ENCODE results near the gene P2RY6.
"Not testable (repeated sequence)": the region's sequence is repeated elsewhere in the genome, so short reads cannot be mapped to it uniquely, and the experiment has no call there.

P2RY6 gene

DNA sequence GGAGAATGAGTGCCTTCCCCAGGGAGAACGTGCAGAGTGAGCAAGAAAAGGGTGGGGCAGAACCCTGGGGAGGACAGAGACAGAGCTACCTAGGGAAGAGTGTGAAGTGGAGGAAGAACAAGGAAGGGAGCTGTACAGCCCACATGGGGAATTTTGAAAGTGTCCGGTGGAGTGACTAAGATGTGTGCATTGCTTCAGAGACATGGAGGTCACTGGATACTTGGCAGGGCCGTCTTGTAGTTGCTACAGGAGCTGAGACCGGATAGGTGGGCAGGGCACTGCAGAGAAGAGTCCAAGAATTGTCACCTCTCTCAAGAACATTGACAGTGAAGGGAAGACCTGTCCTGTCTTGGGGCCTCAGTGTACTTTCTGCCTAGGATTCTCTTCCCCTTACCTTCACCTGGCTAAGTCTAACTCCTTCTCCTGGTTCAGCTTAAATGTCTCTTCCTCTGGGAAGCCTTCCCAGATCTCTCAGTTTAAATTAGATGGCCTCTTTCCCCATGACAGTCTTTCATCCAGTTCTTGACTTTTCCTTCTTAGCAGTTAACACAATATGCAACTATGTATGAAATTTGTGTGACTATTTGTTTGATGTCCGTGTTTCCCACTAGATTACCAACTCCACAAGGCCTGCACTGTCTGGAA, 9.2 kb upstream of the P2RY6 start:
- DNase-seq, result no peak

DNA sequence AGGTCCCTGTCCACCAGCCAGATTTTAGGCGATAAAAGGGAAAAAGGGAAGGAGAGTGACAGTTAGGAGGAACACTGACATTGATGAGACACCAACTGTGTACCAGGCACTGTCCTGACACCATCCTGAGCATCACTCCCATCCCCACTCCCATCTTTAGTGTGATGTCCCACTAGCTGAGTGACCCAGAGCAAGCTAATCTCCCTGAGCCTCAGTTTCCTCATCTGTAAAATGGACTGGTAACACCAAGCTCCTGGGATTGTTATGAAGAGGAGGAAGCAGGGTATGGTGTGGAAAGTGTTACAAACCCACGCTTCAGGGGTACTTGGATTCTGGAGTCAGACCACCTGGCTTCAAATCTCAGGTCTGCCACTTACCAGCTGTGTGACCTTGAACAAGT, 8.5 kb upstream of the P2RY6 start:
- no peak for DNase-seq

DNA sequence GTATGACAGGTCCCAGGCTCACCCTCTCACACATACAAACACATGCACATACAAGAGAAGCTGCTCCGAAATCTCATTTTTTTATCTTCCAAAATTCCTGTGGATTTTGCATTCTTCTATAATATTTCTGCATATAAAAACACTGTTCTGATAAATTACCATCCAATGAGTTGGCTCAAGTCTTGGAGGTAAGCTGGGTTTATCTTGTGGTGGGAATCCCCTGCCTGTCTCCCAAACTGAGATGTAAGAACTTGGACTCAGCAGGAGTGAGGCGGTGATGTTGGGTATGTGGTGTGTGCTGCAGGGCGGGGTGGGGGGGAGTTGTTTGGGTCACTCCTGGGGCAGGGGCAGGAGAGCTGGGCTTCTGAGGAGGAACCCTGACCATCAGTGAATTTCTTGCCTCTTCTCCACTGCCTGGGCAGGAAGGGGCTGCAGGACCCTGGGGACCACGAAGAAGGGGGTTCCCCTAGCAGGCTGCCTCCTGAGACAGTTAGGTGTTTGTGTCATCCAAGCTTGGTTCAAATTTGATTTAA, 6.8 kb upstream of the P2RY6 start:
- DNase-seq, result no peak

DNA sequence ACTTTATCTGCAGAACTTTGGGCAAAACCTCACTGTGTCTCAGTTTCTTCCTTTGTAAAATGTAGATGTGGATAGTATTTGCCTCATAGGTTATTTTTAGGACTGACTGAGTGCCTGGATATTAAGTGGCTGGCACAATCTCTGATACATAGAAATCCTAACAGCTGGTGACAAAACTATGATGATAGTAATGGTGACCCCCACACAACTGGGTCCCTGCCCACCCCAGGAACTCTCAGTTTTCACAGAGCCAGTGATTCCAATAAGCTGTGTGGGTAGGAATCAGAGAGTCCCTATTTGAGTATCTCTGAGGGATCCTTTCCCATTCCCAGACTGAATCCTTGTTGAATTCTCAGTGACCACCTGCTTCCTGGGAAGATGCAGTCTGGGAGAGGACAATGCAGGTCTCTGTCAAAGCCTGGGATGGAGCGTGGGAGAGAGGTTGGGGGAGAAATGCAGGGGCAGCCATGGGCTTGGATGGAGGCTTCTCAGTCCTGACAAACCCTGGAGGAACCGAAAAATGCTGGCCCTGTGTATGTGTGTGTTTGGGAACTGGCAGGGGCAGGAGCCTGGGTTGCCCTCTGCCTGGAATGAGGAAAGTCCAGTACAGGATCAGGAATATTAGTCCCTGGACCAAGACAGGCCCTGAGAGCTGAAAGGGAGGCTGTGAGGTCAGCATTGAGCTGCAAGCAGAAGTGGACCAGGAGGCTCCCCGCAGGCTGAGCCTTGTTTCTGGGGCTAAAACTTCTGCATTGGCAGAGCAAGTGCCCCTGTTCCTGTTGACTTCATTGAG, 6.1 kb upstream of the P2RY6 start:
- no peak for DNase-seq

DNA sequence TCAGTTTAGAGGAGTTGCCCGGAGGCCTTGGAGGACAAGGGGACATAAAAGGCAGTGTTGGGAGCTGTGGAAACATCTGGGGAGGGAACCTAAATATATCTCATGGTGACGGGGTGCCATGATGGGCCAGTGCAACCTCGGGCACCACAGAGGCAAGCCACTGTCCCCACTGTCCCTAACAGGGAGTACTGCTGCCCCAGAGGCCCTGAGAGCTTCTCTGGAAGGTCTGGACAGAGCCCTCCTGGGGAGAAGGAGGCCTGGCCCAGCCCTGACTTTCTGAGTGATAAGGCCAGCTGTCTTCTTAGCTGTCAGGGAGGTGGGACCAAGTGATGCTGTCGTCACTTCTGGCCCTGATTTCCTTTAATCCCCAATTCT, 5.5 kb upstream of the P2RY6 start:
- no peak for DNase-seq

DNA sequence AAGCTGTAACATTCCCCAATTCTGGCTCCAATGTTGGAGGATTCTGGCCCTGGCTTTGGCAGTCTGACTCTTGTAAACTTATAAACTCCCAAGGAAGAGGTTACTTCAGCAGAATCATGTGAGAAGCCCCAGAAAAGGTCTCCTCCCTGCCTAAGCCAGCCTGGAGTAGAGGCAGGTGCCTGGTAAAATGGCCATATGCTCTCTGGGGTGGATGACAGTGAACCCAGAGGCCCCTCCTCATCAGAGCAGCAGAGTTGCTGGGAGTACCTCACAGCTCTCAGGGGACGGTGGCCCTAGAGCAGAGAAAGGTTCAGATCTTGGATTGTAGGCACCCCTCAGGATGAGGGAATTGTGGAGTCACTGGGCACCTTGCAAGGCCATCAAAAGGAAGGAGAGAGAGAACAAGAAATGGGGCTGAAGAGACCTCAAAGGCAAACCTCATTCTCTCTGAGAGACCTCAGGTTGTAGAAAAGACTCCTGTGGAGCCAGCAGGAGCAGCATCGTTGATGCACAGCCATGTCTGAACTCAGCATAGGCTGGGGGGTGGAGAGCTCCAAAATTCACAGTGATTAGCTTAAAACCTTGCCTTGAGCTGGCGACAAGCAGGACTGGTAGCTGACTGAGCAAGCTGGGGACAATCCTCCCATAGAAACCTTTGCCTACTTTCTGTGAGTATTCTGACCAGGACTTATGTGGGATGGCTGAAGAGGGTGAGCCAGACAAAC, 4.9 kb upstream of the P2RY6 start:
- DNase-seq, result no peak

DNA sequence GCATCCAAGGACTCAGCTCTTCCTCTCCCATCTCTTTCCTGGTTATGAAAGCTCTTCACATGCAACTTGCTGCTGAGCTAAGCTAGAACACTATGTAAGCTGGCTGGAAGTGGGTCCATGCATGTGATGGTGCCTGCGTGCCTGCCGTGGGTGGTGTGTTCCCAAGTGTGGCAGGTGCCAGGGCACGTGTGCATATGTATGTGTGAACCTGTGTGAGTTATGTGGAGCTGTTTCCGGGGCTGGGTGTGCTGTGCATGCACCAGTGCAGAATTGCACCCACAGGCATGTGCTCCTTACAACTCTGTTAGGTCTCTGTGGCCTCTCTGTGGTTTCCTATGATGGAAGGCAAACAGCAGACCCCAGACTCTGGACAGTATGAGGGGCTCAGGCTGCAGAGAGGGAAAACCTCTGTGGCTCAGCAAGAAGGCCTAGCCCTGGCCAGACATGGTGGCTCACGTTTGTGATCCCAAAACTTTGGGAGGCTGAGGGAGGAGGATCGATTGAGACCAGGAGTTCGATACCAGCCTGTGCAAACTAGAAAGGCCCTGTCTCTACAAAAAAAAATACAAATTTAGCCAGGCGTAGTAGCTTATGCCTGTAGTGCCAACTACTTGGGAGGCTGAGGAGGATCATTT, 4.1 kb upstream of the P2RY6 start:
- DNase-seq, result no peak

DNA sequence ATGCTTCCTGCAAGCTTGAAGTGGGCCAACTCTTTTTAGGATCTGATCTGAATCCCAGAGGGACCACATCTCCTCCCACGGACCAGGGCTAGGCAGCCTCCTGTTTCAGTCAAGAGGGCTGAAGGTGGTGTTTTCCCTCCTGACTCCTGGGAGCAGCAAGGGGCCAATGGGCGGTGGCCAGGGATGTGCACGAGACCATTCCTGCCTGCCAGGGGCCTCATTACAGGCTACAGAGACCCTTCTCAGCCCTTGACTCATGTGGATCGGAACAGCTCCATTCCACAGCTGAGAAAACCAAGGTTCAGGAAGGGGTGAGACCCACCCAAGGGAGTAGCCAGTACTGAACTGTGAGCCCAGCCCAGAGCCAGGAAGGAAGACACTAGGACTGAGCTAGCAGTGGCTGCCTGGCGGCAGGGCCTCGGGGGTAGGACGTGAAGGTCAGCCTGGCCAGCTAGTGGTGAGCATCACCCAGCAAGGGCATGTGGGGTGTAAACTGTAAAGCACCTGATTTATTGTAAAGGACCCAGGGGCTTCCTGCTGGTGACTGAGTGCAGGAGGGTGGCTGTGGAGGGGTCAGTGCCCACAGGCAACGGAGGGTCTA, 3.4 kb upstream of the P2RY6 start:
- DNase-seq, result no peak

DNA sequence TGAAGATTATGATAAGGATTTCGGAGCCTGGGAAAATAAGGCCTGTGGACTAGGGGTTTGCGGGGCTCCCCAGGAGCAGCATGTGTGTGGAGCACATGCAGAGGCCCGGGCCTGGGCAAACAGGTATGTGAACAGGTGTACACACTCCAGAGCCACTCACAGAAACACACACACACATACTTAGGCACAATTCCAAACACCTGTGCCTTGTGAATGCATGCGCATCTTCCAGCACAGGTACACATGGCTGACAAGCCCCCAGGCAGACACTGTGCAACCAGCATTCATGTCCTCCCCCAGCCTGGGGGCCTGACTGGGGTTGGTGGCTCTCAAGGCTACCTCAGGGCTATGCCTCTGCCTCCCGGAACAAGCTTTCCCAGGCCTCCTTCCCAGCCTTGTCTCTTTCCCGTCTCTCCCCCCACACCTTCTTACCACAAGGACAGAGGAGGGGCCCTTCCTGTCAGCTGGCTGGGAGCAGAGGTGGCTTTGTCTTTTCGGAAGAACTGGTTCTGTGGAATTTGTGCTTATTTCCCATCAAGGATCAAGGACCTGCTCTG, 2.6 kb upstream of the P2RY6 start:
- no peak for DNase-seq

DNA sequence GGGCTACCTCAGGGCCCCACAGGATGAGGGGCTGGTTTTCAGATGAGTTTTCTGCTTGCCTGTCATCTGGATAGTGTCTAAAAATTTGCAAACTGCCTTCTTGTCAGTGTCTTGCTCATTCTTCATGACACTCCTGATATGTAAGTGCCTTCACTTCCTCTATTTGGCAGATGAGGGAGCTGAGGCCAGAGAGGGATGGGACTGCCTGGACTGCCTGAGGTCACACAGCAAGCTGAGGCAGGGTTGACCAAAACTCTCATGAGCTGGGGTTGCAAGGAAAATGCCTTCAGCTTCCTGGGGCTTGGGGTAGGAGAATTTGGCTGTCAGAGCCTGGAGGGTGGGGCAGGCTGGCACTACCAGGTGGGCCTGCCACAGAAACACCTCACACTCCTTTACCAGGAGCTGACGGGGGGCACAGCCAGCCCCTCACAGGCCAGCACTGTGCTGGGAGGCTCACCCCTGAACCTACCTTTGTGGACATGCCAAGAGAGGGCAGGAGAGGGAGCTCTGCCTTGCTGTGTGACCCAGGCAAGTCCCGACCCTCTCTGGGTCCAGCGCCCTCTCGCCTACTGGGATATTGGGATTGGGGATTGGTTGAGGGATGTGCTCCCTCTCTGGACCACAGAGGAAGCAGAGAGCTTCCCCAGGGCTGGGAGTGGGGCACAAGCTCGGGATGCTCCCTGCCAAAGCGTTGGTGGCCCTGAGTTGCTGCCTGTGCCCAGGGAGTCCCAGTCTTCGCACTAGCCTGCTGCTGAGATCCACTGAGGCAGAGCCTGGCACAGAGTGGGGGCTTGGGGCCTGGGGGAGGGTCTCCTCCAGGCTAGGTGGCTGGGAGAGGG, 1.9 kb upstream of the P2RY6 start:
- no peak for DNase-seq

DNA sequence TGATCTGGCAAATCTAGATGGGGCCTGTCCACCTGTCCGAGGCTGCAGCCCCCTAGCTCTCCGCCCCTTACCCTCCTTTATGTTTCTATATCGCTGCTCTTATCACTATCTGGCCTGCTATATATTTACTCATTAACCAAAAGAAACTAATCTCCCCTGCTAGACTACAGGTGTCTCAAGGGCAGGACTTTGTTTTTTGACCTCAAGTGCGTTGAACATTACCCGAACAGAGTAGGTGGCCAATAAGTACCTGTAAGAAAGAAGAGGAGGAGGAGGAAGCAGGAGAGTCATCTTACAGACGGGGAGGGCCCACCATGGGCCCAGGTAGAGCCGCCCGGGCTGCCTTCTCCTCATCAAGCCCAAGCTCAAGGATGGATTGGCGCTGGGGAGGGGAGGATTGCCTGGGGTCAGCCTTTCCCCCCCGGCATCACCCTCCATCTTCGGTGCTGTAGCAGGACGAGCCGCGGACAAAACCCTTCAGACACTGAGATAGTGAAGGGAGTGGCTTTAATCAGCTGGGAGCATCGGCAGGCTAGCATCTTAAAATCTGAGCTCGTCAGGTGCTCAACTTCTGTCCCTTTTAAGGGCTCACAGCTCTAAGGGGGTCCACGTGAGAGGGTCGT, 1.2 kb upstream of the P2RY6 start:
- DNase-seq, result no peak

DNA sequence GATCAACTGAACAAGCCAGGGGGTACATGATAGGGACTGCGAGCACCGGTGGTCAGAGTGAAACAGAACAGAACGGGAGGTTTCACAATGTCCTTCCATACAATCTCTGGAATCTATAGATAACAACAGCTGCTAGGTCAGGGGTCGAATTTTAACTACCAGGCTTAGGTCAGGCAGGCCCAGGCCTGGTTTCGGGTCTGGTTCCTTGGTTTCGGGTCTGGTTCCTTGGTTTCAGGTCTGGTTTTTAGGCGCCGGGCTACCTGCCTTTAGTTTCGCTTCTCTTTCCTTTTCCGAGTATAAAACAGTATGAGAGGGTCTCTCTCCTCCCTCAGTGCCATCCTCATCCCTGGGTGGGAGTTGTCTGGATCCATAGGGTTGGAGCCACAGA, 666 bp upstream of the P2RY6 start:
- DNase-seq, result not testable (repeated sequence)

DNA sequence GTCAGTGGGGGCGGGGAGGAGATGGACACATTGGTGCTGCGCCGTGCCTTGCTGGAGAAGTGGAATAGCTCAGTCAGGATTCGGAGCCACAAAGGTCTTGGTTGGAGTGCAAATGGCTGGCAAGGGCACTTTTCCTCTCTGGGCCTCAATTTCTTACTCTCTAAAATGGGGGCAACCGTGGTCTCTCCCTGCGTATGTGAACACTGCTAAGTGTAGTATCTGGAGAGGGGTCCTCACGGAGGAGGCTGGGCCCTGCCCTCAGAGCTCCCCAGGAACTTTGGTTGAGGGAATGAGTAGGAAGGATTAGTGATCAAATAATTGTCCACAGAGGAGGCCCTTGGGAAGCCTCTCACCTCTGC, 521 bp downstream of the P2RY6 start:
- no peak for DNase-seq

DNA sequence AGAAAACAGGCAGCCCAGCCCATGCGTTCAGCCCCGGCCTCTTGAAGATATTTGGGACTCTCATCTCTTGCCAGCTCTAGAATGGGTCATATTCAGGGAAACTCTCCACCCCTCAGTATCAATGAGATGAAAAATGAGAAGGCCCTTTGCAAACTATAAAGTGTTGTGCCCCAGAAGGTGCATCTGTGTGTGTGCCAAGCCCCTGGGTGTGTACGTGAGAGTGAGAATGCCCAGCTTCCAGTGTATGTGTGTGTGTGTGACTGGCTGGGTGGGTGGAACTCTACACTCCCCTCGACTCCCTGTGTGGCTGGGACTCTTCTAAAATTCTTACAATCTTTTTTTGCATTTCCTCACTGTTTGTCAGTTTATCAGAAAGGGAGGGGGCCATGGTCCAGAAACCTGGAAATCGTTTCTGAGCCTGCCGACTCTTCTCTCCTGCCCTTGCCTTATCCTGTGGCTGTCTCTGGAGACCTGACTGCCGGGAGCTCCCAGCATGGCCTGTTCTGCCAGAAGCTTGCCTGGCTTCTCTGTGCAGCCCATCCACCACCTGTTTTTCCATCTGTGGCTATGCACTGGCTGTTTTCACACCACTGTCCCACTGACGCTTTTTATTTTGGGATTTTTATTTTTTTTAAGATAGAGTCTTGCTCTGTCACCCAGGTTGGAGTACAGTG, 1.2 kb downstream of the P2RY6 start:
- no peak for DNase-seq

DNA sequence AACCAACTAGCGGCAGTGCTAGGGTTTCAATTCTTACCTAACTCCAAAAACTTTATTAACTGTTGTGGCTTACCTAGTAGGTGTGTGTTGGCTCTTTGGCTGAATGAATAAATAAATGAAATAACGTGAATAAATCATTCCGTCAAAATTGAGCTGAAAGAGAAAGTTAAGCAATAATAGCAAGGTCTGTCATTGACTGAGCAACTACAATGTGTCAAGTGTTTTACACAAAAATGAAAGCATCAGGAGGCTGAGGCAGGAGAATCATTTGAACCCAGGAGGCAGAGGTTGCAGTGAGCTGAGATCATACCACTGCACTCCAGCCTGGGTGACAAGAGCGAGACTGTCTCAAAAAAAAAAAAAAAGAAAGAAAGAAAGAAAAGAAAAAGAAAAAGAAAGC, 2.1 kb downstream of the P2RY6 start:
- DNase-seq, result not testable (repeated sequence)

DNA sequence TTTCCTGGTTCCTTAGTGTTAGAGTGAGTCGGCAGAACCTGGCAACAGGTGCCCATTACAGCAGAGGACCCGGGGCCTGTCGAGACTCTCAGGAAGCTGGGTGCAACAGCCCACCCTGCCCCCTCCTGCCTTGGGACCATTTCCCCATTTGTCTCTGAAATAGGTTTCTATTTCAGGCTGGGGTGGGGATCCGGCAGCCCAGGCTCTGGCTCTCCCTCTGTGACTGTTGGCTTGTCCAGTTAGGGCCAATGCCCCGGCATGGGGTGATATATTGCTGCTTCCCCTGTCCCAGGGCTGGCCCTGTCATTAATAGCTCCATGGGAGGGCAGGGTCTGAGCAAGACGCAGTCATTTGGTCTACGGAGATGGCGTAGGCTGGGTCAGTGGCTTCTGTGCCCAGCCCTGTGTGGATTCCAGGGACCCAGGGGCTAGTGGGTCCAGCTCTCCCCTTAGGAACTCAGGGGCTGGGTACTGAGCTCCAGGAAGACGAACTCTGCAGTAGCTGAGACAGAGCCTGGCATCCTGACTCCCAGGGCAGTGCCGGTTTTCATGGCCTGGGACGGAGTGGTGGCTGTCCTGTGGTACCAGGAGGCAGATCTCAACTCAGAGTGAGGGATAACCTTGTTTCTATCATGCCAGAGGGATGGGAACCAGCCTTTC, 2.7 kb downstream of the P2RY6 start:
- no peak for DNase-seq

DNA sequence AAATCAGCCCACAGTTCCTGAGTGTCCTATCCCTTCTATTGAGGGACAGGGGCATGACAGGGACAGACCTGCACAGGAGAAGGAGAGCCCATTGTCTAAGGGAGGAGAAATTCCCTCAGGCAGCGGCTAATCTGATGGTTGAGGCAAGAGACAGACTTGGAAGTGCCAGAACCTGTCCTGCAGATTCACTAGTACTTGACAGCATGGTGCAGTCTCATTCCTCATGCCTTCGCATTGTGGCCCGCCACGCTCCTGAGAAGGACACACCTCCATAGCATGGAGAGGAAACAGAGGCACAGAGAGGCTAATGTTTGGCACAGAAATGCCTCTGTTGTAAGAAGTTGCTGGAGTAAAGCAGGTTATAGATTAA, 3.2 kb downstream of the P2RY6 start:
- DNase-seq, result no peak

DNA sequence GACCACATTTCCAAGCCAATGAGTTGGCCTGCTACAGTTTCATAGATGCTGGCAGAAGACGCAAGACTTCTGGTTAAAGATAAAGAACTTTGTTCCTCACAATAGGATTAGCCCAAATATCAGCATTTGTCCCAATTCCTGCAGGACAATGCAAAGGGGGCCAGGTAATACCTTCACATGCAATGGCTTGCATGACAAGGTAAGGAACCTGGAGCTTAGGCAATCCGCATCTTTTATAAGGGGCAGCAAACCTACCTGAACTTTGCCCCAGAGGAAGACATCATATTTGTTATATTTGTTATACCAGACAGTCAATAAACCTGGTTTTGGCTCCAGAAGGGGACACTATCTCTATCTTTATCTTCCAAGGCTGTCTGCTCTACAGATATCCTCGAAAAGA, 5.3 kb downstream of the P2RY6 start:
- no peak for DNase-seq

DNA sequence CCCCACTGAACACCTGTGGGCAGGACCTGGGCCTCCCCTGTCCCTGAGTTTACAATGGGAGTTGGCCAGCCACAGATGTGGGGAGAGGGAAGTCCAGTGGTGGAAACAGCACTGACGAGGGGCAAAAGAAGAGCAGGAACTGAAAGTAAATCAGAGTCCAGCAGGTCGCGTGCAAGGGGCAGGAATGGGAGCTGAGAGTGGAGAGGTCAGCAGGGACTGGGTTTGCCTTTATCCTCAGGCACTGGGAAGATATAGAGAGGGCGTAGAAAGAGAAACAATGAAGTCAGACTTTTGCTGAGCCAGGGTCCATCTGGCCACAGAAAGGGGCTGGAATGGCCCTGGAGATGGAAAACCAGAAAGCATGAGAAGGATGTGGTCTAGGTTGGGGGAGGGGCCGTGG, 8.5 kb downstream of the P2RY6 start:
- DNase-seq, result no peak

DNA sequence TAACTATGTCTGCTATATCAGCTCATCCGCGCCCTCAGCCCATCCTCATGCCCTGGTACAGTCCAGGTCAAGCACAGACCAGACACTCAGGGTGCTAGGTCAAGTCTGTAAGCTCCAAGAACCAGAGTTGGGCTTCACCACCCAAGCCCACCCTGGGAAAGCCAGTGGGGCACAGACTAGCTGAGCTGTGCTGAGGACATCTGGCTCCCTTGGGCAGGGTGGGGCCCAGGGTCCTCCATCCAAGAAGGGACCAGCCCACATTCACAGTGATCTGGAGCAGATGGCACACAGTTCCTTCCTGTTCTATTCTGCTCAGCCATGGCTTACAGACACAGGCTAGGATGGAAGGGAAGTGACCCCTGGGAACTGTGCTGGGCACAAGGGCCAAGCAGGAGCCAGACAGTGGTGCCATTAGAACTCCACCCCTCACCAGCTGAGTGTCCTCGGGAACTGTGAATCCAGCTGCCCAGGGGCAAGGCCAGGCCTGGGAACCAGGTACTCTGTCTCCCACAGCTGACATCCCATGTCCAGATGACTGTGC, 9.1 kb downstream of the P2RY6 start:
- DNase-seq, result no peak
